Mesothelial cell of epicardium (in vitro differentiated cells): ENCODE results near the gene STK36. TPM values are rescaled to one million over a fixed set of nuclear protein-coding genes. Genes with fewer than 3 reads are reported as not detected.

Experiments used
- DNase-seq, 2 experiments: peaks; one replicate each; pipeline ENCODE4 v3.0.0; 2021; ENCODE audit warnings: low spot score in 2 of 2; ENCODE audit not compliant: unreplicated experiment in 2 of 2
- H3K27ac Mint-ChIP-seq: 2 replicates; pipeline ENCODE4 v1.8.0; 2021; ENCODE audit warnings: mixed read lengths
- H3K27me3 Mint-ChIP-seq: 2 replicates; pipeline ENCODE4 v1.8.0; 2021; ENCODE audit warnings: low read depth, mixed read lengths
- H3K36me3 Mint-ChIP-seq: 2 replicates; pipeline ENCODE4 v1.8.0; 2021; ENCODE audit warnings: mixed read lengths
- H3K4me1 Mint-ChIP-seq: 2 replicates; pipeline ENCODE4 v1.8.0; 2021; ENCODE audit warnings: mixed read lengths
- H3K4me3 Mint-ChIP-seq: 2 replicates; pipeline ENCODE4 v1.8.0; 2021; ENCODE audit warnings: mild to moderate bottlenecking, moderate library complexity, mixed read lengths
- H3K9me3 Mint-ChIP-seq: 2 replicates; pipeline ENCODE4 v1.8.0; 2021; ENCODE audit warnings: mixed read lengths
- CTCF ChIP-seq: fragments of 200-600 bp; sonication (generic); IDR thresholded peaks from one replicate; pipeline ENCODE4 v1.5.0; 2021; ENCODE audit warnings: antibody characterized with exemption; ENCODE audit not compliant: unreplicated experiment
- total RNA-seq: library from RNA; stranded (reverse); gene quantifications from 3 replicates; pipeline ENCODE4 v1.2.1, GENCODE V29; 2021

The STK36 gene
- total RNA-seq, 1 donor from 2014 or later = 115 TPM

GRCh38 chr2:218703341-218703740 is 31.5 kb downstream of the STK36 start:
- H3K27ac Mint-ChIP-seq = no peak overlapping the region

GRCh38 chr2:218708086-218708485 is 36.2 kb downstream of the STK36 start:
- no peaks in the 10 kb centered on the region for H3K36me3 Mint-ChIP-seq
- TF ChIP-seq CTCF = no peak
- H3K4me3 Mint-ChIP-seq = no peak overlapping the region
- no peak for DNase-seq
- H3K27me3 Mint-ChIP-seq = no peaks in the 10 kb centered on the region
- no peak overlapping the region for H3K27ac Mint-ChIP-seq
- no peaks in the 10 kb centered on the region for H3K9me3 Mint-ChIP-seq
- H3K4me1 Mint-ChIP-seq = peaks cover 8% of the 10 kb centered on the region

More at GRCh38 chr2:218703341-218703740, 31.5 kb downstream of the STK36 start:
- DNase-seq = no peak
- Mint-ChIP-seq H3K4me1 (no peaks in the 10 kb centered on the region), H3K4me3 (no peak overlapping the region), H3K9me3 (no peaks in the 10 kb centered on the region), H3K36me3 (peaks cover 16% of the 10 kb centered on the region), H3K27me3 (no peaks in the 10 kb centered on the region)
- TF ChIP-seq CTCF = no peak

GRCh38 chr2:218709908-218710307 is 38.0 kb downstream of the STK36 start:
- Mint-ChIP-seq H3K27ac (peak overlapping the region; percentile 34), H3K36me3 (no peaks in the 10 kb centered on the region), H3K4me3 (peak overlapping the region; percentile 98), H3K27me3 (no peaks in the 10 kb centered on the region), H3K9me3 (no peaks in the 10 kb centered on the region), H3K4me1 (peaks cover 8% of the 10 kb centered on the region)
- no peak for DNase-seq
- no peak for TF ChIP-seq CTCF

GRCh38 chr2:218710334-218710686 is 38.4 kb downstream of the STK36 start:
- DNase-seq = no peak
- Mint-ChIP-seq H3K36me3 (no peaks in the 10 kb centered on the region), H3K4me1 (peaks cover 8% of the 10 kb centered on the region), H3K27ac (peak overlapping the region; percentile 97), H3K27me3 (no peaks in the 10 kb centered on the region), H3K9me3 (no peaks in the 10 kb centered on the region), H3K4me3 (peak overlapping the region; percentile 98)
- no peak for TF ChIP-seq CTCF

- Mint-ChIP-seq H3K4me1 (peaks cover 8% of the 10 kb centered on the region), H3K9me3 (no peaks in the 10 kb centered on the region), H3K4me3 (peak within 1 kb of the TSS; percentile 98), H3K27ac (peak within 1 kb of the TSS; percentile 97), H3K36me3 (peaks cover 2% of the 10 kb centered on the region), H3K27me3 (no peaks in the 10 kb centered on the region)
- TF ChIP-seq CTCF = peak; percentile 77
- peak; percentile 97 to 99 for DNase-seq
Observed at GRCh38 chr2:218710687-218711549, 39.0 kb downstream of the STK36 start, which contains the start of gene TTLL4. Gene TTLL4, plus strand, starts transcription at chr2:218710835. Its CDS starts 26,842 bp downstream, at chr2:218737677.
